GM21390 (cell line): ENCODE measurements around the gene RFFL.

Source experiments
- ATAC-seq: cut with Tn5 transposase; IDR thresholded peaks from one replicate; pipeline ENCODE4 v1.9.1; 2021; ENCODE audit not compliant: unreplicated experiment

RFFL gene

DNA sequence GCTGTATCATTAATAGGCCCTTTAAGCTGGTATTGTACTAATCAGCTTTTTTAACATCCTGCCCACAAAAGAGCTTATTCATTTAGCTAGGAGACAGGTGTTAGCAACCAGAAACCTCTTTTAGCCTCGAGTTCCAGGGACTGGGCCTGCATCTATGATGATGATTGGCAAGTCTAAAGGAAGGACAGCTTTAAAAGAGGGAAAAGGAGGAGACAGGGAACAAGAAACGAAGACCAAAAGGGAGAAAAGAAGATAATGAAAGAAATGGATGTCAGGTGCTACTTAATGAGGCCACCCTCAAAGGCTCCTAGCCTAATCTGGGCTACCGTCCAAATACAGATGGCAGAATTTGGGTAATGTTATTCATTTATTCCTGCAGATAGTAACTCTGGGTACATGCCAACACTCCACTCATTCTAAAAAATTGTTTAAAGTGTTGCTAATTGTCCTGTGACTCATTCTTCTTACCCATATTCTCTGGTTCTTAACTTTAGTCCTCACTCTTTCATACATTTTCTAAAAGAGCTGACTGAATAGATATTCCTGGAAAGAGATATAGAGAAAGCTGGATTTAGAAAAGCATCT is 18.7 kb upstream of the RFFL start:
- ATAC-seq: no peak

DNA sequence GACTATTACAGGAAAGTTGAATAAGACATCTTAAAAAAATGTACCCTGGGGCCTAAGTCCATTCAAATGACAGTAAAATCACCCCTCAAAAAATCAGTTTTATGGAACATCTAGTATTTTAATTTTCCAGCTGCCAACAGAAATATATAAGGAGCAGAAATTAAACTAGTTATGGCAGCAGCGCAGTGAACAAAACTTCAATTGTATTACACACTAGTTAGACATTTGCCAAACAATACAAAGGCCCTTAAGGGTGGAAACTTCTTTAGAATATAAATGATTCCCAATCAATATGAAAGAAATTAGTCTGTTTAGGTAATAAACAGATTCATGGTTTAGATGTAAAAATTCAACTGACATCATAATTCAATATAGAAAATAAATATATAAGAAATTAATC is 18.1 kb upstream of the RFFL start:
- no peak for ATAC-seq

DNA sequence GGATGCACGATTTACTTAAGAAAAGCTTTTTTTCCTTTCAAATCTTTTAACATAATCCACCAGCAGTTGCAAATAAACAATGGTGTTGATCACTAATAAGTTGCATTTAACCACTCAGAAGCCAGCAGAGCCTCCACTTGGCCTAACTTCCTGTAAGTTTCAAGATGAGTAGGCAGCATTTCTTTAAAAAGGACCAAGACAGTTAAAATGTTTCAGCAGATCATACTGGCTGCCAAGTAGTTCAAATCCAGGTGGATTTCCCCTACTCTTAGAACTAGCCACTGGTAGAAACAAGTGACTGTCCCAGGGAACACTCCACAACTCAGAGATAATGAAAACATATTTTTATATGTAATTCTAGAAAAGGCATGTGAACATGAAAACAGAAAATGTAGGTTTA is 17.0 kb upstream of the RFFL start:
- ATAC-seq: no peak

DNA sequence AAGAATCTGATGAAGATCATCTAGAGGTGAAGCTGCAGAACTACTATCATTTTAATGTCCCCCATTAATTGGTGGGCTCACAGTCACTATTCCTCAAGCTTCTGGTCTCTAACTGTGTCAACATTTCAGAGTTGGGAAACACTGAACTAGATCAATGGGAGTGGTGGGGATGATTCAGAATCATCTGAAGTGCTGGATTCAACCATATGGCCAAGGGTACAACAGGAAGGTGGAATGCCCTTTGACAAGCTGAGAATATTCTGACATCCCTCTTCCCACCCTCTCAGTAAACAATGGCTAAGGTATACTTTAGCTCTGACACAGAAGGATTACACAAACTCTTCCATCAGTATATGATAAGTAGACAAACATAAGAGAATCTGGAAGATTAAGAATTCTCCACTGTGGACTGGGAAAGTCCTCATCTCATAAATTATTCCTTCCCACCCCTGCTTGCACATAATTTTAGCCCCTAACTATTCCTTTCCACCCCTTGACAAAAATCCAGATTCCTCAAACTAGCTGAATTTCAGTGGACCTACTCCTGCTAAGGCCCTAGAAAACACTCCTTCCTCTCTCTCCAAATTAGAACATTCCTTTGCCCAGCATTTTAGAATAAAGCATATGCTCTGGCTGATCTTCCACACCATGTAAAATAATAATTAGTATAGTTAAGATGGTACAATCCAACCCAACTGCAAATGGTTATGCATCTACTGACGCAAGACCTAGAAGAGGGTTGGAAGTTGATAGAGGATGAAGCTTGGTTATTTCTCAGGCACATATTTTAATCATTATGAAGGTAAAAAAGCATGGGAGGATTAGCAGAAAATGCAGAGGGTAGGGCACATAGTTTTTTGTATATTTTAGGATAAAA is 16.3 kb upstream of the RFFL start:
- ATAC-seq: no peak

DNA sequence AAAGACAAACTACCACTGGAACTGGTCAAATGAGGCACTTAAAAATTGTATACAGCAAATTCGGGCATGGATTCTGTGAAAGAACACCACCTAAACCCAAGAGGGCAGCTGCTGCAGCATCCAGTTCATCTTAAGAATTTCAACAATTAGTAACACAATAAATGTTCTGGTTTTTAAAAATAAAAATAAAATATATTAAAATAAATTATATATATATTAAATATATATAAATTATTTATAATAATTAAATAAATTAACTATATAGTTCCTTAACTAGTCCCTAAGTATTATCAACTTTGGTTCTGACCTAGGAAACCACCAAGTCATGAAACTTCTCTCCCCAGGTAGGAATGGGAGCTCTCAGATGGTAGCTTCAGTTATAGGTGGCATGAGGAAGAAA is 13.4 kb upstream of the RFFL start:
- ATAC-seq: no peak

DNA sequence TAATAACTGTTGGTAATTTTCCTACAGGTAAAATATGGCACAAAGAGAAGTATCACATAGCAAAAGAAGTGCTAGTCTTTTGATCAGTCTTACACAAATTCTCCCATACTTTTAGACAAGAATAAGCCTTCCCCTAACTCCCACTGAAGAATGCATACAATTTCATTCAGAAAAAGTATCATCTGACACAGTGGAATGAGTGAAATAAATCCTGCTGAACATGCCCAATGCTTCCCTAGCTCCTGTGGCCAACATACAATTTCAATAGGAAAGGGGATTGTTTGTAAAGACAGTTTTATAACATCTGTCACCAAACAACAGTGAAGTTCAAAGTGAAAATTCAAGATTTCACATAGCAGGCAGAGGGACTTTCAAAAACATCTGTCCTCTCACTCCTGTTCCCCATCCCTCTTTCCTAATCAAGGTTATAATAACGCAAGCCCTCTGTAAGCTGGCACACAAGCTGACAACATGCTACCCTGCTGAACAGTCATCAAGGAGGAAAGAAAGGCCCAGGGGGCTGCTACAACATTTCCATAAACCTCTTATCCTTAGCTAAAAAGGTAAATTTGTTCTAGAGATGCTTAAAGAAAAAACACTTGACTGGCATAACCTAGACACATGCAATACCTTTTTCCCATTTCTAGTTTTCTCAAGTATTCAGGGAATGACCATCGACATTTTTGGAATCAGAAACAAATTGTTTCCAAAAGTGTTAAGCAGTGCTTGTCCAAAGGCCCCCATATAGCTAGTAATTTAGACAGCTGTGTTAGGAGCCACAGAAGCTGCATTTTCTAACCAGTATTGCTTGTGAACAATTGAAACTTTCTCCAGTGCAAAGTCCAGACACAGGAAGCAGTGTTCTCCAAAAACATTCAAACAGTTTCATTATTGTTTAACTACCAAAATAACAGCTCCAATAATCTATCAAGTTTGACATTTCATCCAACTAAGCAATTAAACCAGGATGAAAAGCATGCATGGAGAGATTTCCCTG is 11.5 kb upstream of the RFFL start:
- ATAC-seq: no peak

DNA sequence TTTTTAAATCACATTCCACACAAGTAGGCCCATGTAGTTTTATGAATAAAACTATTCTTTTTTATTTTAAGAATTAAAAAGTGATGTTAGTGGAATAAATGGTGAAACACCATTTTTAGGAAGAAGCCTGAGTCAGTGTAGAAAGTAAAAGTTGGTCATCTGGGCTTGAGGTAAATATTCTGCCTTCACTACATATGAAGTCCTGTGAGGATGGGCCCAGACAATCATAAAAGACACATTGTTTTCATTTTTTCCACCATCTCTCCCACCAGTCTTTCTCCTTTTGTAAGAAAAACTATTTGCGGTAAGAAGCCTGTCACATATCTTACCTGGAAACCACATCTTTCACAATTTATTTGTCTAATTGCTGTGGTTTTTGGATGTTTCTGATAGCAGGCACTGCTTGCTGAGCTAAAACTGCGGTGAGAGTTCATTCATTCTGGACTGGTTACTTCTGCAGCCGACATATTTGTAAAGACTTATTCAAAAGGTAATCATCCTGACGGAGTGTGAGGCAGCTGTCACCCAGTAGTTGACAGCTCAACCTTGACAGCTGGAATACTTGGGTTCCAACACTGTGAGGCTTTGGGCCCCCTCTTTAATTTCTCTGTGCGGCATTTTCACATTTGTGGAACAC is 10.6 kb upstream of the RFFL start:
- no peak for ATAC-seq

DNA sequence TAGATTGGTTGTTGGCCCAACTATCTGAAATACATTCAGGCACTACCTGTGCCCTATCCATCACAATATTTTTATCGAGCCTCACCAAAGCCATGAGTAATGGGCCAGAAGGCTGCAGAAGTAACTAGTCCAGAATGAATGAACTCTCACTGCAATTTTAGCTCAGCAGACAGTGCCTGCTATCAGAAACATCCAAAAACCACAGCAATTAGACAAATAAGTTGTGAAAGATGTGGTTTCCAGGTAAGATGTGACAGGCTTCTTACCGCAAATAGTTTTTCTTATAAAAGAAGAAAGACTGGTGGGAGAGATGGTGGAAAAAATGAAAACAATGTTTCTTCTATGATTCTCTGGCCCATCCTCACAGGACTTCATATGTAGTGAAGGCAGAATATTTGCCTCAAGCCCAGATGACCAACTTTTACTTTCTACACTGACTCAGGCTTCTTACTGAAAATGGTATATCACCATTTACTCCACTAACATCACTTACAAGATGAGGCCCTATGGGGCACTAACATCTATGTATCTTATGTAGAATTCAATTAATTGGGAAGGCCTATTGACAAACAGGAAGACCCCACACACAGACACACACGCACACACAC is 9.8 kb upstream of the RFFL start:
- ATAC-seq: no peak

DNA sequence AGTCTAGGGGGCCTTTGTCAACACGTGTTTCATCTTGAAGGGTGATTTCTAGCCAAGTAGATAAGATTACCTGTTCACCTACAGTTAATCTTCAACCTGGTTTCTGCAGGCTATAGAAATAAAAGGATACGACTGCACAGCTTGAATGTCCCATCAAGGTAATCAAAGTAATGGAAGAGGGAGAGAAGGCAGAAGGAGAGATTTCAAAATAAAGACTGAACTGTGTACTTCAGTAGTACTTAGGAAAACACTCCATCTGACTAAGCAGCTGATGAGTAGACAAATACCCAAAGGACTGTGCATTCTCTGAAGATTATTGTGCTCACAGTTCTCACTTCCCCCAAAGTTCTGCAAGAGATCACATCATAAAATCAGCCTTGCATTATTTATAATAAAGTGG is 5.8 kb upstream of the RFFL start:
- ATAC-seq: no peak

DNA sequence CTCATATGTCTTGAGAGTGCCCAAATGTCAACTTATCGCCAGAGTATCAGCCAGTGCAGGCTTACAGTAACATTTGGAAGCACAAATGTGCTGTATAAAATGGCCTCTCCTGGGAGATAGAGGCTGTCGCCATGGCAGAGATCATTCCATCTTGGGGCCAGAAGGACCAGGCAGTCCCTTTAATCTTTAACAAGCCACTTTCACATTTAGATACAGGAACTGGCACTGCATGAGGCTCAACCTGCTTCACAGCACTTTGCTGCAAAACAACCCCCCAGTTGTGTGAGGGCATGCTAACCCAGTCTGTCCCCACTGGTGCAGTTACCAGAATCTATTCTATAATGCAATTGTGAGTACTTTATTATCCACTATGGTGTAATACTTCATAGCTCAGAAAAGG is 4.7 kb upstream of the RFFL start:
- no peak for ATAC-seq

DNA sequence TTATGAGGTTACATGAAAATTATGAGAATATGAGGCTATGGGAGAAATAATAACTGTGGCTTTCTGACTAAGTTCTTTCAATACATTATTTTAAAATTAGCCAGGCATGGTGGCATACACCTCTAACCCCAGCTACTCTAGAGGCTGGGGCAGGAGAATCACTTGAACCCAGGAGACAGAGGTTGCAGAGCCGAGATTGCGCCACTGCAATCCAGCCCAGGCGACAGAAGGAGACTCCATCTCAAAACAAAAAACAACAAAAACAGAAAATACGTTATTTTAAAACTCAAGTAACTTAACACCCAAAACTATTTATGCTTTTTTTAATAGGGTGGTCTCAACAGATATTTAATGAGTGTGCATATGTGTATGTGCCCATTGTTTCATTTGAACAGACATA is 2.4 kb upstream of the RFFL start:
- ATAC-seq: no peak

DNA sequence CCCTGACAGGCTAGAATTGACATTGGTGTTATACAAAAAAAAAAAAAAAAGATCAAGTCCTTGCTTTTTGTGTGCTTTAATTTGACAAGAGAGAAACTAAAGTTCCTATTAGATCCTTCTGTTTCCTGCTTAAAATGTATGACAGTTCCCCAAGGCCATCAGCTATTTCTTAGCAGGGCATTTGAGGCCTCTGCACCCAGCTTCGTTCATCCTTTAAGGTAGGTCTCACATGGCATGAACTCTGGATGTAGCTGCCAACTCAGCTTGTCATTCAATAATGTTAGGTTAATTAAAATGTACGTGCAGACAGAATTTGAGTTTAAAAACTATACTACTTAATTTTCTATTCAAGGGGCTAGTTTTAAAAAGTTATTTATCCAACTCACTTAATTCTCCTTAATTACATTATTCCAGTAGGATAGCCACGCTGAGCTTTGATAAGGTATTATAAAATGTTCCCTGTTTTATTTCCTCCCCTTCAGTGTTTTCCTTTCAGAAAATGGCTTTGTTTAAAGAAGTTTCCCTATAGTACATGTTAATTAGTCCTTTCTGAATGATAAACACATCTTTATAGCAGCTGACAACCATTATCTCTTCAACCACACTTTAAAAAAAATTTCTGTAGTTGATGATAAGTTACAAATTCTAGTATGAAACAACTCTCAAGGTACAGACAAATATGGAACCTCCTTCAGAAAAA is 1.2 kb upstream of the RFFL start:
- no peak for ATAC-seq

DNA sequence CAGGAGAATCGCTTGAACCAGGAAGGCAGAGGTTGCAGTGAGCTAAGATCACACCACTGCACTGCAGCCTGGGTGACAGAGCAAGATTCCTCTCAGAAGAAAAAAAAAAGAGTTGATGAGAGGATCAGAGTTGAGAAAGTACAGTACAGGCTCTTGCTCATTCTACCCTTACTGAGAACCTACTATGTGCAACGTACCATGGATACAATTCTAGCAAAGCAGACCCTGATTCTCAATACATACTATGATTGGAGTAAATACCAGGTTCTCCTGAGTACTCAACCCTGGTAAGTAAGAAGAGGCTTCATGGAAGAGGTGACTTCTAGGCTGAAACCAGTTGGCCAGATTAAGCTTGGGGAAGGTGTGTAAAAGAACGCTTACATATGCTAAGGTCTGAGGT is 1.2 kb downstream of the RFFL start:
- ATAC-seq: no peak

DNA sequence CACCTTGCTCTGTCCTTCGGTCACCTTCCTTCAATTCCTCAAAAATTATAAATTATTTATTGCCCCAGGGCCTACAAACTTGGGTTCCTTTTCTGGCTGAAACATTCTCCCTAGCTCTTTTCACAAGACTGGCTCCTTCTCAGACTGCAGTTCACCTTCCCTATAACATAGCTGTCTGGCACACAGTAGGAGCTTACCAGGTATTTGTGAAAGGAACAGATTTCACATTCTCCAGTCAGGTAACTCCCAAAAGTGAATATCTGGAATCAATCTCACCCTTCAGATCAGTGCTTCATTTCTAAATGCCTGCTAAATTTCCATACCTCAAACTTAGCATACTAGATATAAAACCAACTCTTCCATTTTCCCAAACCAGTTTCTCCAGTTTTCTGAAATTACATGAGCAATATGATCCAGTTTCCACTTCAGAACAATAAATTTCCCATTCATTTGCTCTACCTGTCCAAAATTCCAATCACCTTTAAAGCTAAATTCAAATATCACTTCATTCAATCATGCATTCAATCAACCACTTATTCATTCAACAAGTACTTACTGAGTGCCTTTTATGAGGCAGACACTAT is 6.1 kb downstream of the RFFL start:
- no peak for ATAC-seq

DNA sequence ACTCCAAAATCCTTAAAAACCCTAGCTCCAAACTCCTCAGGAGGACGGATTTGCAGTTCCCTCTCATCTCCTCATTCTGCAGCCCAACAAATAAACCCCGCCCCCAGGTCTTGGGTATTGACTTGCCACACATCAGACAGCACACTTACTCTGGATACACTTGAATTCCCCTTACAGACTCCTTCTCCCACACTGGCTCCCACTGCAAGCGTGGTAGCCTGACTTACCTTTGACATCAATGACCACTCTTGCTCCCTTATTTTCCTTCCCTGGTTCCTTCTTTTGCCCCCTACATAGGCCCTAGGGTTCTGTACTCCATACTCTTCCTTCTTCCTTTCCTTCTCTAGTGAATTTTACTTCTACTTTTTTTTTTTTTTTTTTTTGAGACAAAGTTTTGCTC is 7.5 kb downstream of the RFFL start:
- no peak for ATAC-seq

DNA sequence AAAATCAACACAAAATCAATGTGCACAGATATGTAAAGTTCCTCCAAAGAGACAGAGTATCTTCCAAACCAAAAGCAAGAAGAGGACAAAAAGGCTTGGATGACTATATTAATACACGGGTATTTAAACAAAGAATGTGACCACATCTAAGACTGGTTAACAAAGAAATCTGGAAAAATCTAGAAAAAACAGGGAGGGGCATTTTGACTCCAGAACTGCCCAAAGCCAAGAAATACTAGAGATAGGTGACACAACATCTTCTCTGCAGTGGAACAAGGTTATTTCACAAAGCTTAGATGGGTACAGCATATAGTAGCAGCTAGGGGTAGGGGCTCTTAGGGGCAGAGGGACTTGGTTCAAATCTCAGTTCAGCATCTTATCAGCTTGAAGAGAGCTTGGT is 10.3 kb downstream of the RFFL start:
- no peak for ATAC-seq

DNA sequence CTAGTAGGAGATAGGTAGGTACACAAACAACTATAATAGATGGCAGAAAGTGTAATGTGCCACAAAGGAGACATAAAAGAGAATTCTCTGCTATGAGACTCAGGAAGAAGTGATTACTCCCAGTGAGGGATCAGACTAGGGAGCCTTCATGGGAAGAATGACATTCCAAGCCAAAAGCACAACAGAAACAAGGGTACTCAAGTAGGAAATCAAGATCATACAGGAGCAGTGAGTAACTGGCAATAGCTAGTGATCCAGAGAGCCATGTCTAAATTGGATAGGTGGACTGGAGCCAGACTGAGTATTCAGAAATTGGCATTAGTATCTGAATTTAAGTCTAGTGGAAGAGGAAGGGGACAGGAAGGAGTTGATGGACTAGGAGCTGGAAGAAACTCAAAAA is 10.7 kb downstream of the RFFL start:
- ATAC-seq: no peak

DNA sequence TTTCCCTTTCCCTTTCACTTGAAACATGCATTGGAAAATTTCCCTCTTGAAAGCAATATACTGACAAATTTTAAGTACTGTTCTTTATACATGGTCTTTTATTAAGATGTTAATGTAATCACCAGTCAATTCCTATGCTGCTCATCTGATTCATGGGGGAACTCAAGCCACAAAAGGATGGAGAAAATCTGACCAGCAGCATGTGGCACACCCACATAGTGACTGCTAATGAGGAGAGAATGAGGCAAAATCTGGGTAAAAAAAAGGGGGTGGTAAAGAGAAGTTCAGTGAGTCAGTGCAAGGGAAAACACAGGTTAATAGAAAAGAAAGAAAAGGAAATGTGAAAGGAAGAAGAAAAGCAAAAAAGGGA is 11.3 kb downstream of the RFFL start:
- ATAC-seq: no peak

DNA sequence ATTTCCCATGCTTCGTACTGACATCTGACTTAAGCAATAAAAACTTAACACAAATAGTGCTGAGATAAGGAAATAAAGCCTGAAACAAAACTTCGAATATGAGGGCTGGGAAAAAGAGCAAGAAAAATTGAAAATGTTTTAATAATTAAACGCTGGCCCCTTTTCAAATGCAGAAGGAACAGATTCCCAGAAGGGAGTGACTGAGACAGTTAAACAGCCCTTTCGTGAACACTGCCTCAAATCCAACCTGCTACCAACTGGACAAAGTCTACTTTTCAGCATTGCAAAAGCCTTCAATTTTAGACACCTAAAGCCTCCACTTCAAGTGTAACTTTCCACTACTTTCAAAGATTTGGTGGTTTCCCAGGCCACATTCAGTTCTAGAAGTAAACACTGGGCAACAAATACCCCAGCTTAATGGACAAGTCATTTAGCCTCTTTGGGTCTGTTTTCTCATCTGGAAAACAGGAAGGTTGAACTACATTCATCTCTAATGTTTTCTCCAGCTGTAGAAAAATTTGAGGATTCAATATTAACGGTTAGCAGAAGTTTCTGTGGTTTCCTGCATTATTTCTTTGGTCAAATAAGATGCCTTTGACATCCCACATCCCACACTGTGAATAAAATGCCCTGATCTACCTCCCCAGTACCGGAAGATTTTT is 11.8 kb downstream of the RFFL start:
- no peak for ATAC-seq
